ENCODE measurements around the gene BPIFB2. TPM values are rescaled to one million over a fixed set of nuclear protein-coding genes. Genes with fewer than 3 reads are reported as not detected.

Gene BPIFB2
- total and polyA plus RNA-seq, 2 donors (not counting 3 experiments of a cell fraction or from before 2014, with no cell fraction given), result not detected

GRCh38 chr20:33010674-33011449, 3.4 kb downstream of the BPIFB2 start:
- no peak for DNase-seq (ENCODE audit: low read depth, low spot score)
- no peaks in the 10 kb centered on the region for H3K4me1 ChIP-seq (ENCODE audit: control insufficient read depth, extremely low read depth, insufficient read depth, low read length)
- no peak overlapping the region for H2AFZ ChIP-seq (ENCODE audit: low read depth, low read length)
- ChIA-PET POLR2A (no interaction called here), CTCF (interaction anchor here (1.5 kb wide), 1 partner anchor 57 kb away, joined by 4 read pairs; no protein-coding TSS in a partner anchor)
- no peaks in the 10 kb centered on the region for H3K9me1 ChIP-seq (replicated peaks; ENCODE audit: control insufficient read depth, extremely low read depth, insufficient read depth, low read length)
- no peak for FAIRE-seq
- no peaks in the 10 kb centered on the region for H3K79me2 ChIP-seq (ENCODE audit: control insufficient read depth, insufficient read depth, low read length)
- H3K27me3 ChIP-seq (ENCODE audit: control insufficient read depth in 2 of 2, insufficient read depth in 2 of 2, low read length in 2 of 2), result no peaks in the 10 kb centered on the region
- H3K4me3 ChIP-seq (replicated peaks in 1 of 3; ENCODE audit: insufficient read depth in 1 of 3, low read depth in 1 of 3, low read length in 3 of 3), result no peak overlapping the region
- H3K27ac ChIP-seq (ENCODE audit: insufficient read depth, low read depth, low read length), result no peak overlapping the region
- H3K9ac ChIP-seq (replicated peaks; ENCODE audit: extremely low read depth, insufficient read depth, low read length), result no peak overlapping the region
- H3K4me2 ChIP-seq (ENCODE audit: insufficient read depth, low read length), result no peak overlapping the region
- no peaks in the 10 kb centered on the region for H3K36me3 ChIP-seq (ENCODE audit: control insufficient read depth in 2 of 2, extremely low read depth in 1 of 2, insufficient read depth in 2 of 2, low read length in 2 of 2)
- TF ChIP-seq POLR2AphosphoS5 (IDR thresholded peaks at IDR 0.05; ENCODE audit: insufficient read depth, low read depth, low read length), result no peak
- no peak for TF ChIP-seq MAX (IDR thresholded peaks at IDR 0.05; ENCODE audit: insufficient read depth, insufficient read length)
- TF ChIP-seq JUN (IDR thresholded peaks at IDR 0.05; ENCODE audit: borderline replicate concordance, insufficient read depth, insufficient read length, low read depth), result no peak
- TF ChIP-seq FOS (IDR thresholded peaks at IDR 0.05; ENCODE audit: borderline replicate concordance, insufficient read depth, low read length), result no peak
- TF ChIP-seq POLR2A (IDR thresholded peaks at IDR 0.05; ENCODE audit: low read depth, low read length), result no peak
- no peak for TF ChIP-seq MYC (IDR thresholded peaks at IDR 0.05; ENCODE audit: low read depth, low read length)
- no peak for TF ChIP-seq CTCF (IDR thresholded peaks at IDR 0.05; ENCODE audit: extremely low read depth in 1 of 2, insufficient read depth in 1 of 2, low read depth in 1 of 2, low read length in 2 of 2)
- no peak for TF ChIP-seq GATA2 (IDR thresholded peaks at IDR 0.05; ENCODE audit: insufficient read depth, insufficient read length, low read depth, low read length)
- TF ChIP-seq EZH2 (IDR thresholded peaks at IDR 0.05; ENCODE audit: borderline replicate concordance, low read depth, low read length, severe bottlenecking), result no peak
- intact Hi-C loops (cut with micrococcal nuclease), result no loop called here
- BruUV-seq (replicated peaks), result no TSS peak
- H3K9me3 ChIP-seq (replicated peaks; ENCODE audit: control insufficient read depth, insufficient read depth, low read length), result no peaks in the 10 kb centered on the region
- dilution Hi-C loops (cut with MboI; ENCODE audit: extremely low pct_ligation_motif_present, low sequenced_read_pairs), result no loop called here
- H4K20me1 ChIP-seq (replicated peaks; ENCODE audit: control insufficient read depth, extremely low read depth, insufficient read depth, low read length), result no peaks in the 10 kb centered on the region

Data from endothelial cell of umbilical vein (primary cell).